Daoy (cell line): ENCODE results near the gene EFCAB13. TPM values are rescaled to one million over a fixed set of nuclear protein-coding genes. Genes with fewer than 3 reads are reported as not detected.
A peak's percentile ranks its signal among the peaks of the same experiment; 100 is the strongest.
"Not testable (repeated sequence)": the region's sequence is repeated elsewhere in the genome, so short reads cannot be mapped to it uniquely, and the experiment has no call there.

Experiments used
- DNase-seq: peaks from one replicate; pipeline ENCODE4 v3.0.0-alpha.2; 2015; ENCODE audit warnings: low read depth
- total RNA-seq: library from RNA; depleted of rRNA; stranded (reverse); fragments of >200 nt; shearing (Covaris generic); gene quantifications from 2 replicates; pipeline ENCODE4 v1.2.3, GENCODE V29; 2014

The EFCAB13 gene
- total RNA-seq, 1 experiment from 2014 or later: 0.74 TPM

DNA sequence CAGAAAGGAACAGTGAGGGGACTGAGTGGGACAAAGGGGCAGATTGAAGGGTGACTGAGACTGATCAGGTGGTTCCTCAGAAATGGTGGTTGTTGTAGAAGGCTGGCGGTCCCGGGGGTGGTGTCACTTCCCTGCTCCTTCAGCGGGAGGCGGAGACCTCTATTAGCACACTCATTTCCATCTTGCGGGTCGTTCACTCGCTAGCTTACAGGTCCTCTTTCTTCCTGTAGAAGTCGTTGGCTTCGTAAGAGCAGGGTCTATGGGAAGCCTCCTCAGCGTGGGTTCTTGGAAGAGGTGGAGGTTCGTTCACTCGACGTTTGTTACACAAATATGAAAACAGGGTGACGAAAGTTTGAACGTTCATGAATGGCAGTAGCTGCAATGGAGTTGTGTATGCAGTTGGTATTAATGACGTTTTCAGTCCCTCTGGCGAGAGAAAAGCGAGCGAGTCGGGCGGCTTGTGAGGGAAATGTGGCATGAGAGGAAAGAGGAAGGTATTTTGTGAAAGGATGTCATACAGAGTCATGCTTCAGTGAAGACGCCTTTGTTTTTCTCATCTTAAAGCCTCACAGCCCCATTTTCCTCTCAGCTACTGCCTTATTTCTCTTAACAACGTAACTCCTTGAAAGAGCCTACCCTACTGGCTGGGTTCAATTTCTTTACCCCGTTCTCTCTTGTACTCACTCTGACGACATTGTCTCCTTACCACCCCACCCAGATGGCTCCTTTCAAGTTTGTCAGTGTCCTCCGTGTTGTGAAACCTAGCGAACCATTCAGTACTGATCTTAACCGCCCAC, 667 bp downstream of the EFCAB13 start:
- no peak for DNase-seq

DNA sequence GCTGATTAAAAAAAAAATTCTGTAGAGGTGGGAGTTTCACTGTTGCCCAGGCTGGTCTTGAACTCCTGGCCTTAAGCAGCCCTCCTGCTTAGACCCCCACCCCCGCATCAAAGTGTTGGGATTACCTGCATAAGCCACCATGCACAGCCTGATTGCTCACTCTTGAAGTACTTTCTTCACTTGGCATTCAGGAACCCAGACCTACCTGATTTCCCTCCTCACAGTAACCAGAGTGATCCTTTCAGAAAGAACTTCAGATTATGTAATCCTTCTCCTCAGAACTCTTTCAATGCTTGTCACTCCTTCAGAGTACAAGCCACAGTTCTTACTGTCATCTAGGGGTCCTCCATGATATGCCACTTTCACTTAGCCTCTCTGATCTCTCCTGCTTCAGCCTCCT, 1.4 kb downstream of the EFCAB13 start:
- DNase-seq: no peak

DNA sequence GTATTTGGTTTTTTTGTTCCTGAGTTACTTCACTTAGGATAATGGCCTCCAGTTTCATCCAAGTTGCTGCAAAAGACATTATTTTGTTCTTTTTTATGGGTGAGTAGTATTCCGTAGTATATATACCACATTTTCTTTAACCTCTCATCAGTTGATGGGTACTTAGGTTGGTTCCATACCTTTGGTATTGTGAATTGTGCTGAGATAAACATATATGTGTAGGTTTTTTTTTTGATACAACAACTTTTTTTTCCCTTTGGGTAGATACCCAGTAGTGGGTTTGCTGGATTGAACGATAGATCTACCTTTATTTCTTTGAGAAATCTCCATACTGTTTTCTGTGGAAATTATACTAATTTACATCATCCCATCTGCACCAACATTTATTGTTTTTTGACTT, 6.8 kb downstream of the EFCAB13 start:
- DNase-seq: no peak

DNA sequence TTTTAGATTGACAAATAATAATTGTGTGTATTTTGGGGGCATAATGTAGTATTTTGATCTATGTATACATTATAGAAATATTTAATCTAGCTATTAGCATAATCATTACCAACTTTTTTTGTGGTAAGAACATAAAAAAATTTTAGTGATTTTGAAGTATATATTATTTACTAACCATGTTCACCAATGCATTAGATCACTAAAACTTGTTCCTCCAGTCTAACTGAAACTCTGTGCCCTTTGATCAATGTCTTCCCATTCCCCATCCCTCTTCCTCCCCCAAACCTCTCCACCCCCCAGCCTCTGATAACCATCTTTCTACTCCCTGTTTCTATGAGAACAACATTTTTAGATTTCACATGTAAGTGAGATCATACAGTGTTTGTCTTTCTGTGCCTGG, 8.5 kb downstream of the EFCAB13 start:
- DNase-seq: no peak

DNA sequence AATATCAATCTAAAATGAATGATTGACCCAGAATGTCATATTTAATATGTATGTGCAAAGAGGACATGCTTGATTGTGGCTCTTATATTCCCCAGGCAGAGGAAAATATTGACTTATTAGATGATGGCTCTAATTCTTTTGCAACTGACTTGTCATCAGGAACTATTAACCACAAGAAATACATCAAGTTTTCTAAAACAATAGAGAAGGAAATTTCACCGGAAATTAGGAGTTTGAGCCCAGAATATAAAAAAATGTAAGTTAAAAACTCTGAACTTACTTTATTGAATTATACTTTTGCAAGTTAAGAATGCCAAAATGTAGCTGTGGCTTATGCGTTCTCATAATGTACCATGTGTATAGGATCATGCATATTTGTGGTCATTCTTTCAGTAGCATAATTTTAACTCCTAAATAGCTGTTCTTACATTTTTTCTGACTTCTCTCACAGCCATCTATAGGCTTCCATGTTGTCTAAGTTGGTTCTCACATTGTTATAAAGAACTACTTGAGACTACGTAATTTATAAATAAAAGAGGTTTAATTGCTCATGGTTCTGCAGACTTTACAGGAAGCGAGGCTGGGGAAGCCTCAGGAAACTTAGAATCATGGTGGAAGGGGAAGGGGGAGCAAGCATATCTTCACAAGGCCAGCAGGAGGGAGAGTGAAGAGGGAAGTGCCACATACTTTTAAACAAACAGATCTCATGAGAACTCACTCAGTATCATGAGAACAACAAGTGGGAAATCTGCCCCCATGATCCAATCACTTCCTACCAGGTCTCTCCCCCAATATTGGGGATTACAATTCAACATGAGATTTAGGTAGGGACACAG, 11.6 kb downstream of the EFCAB13 start:
- DNase-seq: no peak

DNA sequence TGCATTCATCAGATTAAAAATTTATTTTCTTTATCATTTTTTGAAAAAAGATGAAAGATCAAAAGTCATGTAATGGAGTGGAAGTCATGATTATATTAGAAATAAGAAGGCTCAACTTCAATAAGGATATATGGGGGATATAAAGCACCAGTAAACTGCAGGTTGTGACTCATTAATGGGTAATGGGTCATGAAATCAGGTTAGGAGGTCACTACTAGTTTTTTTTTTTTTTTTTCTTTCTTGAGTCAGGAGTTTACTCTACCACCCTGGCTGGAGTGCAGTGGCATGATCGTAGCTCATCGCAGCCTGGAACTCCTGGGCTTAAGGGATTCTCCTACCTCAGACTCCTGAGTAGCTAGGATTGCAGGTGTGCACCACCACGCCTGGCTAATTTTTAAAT, 14.3 kb downstream of the EFCAB13 start:
- DNase-seq: peak; percentile 26

DNA sequence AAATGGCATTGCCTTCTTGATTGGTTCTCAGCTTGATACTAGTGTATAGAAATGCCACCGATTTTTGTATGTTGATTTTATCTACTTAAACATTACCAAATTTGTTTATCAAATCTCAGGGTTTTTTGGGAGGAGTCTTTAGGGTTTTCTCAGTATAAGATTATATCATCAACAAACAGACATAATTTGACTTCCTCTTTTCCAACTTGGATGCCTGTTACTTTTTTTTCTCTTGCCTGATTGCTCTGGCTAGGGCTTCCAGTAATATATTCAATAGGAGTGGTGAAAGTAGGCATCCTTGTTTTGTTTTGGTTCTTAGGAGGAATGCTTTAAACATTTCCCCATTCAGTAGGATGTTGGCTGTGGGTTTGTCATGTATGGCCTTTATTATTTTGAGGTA, 29.1 kb downstream of the EFCAB13 start:
- no peak for DNase-seq

DNA sequence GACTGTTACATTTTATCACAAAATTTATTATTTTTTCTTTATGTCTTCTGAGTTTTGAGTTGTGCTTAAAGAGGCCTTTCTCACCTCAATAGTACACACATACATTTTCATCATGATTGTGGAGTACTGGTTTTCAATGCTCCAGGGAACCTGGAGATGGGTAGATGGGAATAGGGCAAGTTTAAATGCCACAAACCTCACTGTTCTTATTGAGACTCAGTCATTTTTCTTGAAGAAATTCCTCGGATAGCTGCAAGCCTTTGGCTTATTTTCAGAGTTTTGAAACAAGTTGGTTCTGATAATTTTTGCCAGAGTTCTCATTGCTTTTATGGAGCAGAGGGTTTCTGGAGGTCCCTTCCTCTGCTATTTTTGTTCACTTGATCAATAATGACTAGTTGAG, 34.9 kb downstream of the EFCAB13 start:
- no peak for DNase-seq

DNA sequence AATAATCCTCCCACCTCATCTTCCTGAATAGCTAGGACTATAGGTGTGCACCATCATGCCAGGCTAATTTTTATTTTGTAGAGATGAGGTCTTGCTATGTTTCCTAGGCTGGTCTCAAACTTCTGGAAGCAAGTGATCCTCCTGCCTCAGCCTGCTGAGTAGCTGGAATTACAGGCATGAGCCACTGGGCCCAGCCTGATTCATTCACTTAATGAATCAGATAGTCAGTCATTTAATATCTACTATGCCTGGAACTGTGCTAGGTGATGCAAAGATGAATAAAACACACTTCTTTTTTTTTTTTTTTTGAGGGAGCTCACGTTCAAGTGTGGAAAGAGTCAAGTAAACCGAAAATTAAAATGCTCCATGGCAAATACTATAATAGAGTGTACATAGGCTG, 39.4 kb downstream of the EFCAB13 start:
- DNase-seq: no peak

DNA sequence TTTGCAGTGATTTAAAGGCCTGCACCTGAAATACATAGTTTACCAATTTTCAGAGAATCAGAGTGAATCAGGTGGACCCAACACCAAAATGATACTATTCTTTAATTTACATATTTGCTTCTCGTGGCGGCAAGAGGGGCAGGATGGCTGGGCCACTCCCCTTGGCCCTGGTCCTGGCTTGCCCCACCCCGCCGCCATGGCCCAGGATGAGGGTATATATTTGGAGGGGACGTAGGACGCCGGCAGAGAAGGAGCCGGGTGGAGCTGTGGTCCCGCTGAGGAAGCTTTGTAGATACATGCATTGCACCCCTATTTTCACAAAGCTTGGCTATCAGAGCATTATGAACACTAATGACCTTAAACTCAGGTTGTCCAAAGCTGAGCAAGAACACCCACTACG, 43.5 kb downstream of the EFCAB13 start:
- DNase-seq: no peak

DNA sequence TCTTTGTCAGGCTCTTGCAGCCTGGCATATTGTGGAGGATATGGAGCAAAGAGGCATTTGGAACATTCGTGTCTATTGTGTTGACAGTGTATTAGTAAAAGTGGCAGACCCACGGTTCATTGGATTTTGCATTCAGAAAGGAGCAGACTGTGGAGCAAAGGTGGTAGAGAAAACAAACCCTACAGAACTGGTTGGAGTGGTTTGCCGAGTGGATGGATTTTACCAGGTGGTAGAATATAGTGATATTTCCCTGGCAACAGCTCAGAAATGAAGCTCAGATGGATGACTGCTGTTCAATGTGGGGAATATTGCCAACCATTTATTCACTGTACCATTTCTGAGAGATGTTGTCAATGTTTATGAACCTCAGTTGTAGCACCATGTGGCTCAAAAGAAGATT, 44.5 kb downstream of the EFCAB13 start:
- no peak for DNase-seq

DNA sequence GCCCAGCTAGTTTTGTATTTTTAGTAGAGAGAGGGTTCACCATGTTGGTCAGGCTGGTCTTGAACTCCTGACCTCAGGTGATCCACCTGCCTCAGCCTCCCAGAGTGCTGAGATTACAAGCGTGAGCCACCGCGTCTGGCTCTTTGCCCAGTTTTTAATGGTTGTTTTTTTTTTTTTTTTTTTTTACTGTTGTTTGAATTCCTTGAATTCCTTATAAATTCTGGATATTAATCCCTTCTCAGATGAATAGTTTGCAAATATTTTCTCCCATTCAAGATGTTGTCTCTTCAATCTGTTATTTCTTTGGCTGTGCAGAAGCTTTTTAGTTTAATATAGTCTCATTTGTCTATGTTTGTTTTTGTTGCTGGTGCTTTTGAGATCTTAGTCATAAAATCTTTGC, 47.1 kb downstream of the EFCAB13 start:
- DNase-seq: not testable (repeated sequence)

DNA sequence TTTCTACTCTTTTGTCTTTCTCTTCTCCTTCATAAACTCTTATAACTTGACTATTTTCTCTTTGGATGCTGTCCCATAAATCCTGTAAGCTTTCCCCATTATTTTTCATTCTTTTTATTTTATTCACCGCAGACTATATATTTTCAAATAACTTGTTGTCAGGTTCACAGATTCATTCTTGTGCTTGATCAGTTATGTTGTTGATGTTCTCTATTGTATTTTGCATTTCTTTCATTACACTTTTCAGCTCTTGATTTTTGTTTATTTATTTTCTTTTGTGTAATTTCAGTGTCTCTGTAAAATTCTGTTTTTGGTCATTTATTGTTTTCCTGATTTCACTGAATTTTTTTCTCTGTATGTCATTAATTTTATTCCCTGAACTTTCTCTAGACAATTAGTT, 49.2 kb downstream of the EFCAB13 start:
- no peak for DNase-seq

DNA sequence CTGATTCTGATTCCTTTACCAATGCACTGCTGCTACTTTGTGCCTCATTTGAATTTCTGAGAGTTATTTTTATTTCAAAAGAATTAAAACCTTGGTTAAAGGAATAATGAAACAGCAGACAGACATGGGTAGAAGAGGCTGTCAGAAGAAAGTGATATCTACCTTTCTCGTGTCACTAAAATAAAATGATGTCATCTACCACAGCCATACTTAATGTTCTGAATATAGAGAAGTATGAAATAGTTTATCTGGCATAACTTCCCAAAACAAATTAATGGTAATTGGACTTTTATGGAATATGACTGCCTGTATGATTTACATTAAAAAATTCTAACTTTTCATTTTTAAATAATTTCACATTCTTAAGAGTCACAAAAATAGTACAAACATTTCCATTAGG, 52.5 kb downstream of the EFCAB13 start:
- DNase-seq: no peak

DNA sequence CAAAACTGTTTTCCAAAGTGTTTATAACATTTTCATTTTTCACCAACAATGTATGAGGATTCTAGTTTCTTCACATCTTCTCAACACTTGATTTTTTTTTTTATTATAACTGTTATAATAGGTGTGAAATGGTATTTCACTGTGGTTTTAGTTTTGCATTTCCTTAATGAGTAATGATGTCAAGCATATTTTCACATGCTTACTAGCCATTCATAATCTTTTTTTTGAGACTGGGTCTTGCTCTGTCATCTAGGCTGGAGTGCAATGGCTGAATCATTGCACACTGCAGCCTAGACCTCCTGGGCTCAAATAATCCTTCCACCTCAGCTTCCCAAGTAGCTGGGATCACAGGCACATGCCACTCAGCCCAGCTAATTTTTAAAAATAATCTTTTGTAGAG, 65.1 kb downstream of the EFCAB13 start:
- no peak for DNase-seq

DNA sequence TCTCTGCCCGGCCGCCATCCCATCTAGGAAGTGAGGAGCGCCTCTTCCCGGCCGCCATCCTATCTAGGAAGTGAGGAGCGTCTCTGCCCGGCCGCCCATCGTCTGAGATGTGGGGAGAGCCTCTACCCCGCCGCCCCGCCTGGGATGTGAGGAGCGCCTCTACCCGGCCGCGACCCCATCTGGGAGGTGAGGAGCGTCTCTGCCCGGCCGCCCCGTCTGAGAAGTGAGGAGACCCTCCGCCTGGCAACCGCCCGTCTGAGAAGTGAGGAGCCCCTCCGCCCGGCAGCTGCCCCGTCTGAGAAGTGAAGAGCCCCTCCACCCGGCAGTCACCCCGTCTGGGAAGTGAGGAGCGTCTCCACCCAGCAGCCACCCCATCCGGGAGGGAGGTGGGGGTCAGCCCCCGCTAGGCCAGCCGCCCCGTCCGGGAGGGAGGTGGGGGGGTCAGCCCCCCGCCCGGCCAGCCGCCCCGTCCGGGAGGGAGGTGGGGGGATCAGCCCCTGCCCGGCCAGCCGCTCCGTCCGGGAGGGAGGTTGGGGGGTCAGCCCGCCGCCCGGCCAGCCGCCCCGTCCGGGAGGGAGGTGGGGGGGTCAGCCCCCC, 73.9 kb downstream of the EFCAB13 start:
- not testable (repeated sequence) for DNase-seq

DNA sequence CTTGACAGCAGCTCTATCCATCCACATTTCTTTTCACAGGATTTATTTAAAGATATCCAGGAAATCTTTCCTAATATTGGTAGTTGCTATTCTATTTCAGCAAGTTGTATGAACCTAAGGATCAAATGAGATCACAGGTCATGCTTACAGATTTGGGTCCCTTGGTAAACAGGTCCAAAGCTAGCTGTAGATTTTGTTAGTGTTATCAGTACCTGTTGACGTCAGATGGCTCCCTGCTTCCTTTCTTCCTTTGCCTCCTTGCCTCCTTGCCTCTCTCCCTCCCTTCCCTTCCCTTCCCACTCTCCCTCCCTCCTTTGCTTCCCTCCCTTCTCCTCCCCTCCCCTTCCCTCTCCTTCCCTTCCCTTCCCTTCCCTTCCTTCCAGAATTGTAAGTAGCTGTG, 76.6 kb downstream of the EFCAB13 start:
- no peak for DNase-seq

DNA sequence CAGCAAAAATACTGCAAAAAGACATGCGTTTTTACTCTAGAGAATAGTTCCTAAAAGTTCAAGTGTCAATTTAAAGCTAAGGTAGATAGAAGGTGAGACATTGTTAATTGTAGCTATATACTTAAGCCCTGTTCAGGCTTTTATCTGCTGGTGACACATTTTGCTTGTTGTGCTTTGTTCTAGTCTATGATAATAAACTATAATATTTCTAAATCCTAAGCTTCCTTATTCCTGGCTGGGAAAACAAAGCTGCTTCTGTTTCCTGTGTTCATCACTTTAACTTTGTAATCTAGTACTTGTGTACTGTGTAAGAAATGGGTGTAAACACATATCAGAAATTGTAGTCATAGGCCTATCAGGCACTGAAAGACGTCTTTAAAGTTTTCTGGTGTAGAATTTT, 77.3 kb downstream of the EFCAB13 start:
- no peak for DNase-seq

DNA sequence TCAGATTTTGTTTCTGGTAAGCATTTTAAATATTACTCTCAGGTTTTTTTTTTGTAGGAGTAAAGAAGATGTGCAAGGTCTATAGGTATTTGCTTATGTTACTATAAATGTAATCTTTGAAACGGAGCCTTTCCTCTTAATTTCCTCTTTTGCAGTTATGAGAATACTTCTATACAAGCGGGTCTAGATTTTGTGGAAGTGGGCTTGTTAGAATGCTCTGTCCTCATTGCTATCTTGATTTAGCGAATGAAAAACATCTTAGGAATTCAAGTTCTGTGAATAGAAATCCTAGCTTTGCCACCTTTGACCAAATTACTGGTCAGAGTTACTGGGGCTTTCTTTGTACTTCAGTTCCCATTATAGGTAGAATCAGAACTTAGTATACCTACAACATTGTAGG, 80.3 kb downstream of the EFCAB13 start:
- DNase-seq: no peak

DNA sequence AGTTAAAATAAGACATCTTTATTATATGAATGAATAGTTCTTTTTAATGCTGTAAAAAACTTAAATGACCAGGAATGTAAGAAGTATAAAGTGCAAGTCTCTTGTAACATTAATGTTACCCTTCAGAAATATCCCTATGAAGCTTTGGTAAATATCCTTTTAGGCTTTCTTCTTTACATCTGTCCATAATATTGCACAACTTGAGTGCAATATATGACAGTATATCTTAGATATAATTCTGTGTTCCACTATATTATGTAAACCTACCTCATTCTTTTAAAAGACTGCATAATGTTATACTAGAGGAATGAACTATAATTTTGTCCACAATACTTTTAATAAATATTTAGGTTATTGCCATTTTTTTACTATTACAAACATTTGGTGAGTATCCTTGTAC, 81.1 kb downstream of the EFCAB13 start:
- DNase-seq: no peak

DNA sequence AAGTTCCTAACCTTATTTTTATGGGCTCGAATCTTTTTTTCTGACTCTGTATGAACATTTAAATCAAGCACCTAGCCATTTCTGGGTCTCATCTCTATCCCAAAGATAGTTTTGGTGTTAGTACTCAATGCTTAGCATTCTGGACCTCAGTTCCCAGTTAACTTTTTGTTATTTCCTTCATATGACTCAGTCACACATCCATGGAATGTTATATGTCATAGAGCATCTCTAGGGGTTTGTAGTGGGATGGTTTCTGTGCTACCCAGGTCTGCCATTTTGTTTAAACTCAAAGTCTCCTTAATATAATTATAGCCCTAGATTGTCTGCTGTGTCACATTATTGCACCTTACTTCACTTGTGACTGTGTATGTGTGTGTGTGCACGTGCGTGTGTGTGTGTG, 90.1 kb downstream of the EFCAB13 start:
- DNase-seq: no peak

DNA sequence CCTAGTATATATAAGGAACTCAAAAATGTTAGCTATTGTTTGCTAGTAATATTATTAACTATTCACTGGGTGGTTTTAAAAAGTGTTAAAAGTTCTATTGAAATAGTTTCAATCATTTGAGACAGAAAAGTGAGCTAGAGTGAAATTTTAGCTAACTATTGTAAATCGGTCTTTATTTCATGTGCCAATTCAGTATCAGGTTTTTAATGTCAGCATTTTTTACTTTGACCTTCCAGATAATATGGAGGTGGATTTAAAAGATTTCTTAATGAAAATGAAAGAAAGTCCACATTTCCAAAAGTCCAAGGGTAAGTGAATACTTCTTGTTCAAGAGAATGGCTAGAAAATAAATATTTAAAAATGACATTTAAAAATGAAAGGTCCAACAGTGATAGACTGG, 90.9 kb downstream of the EFCAB13 start:
- no peak for DNase-seq
